Renal cortical epithelial cell (primary cell): ENCODE data around the gene TBC1D19. TPM values are rescaled to one million over a fixed set of nuclear protein-coding genes. Genes with fewer than 3 reads are reported as not detected.
"Not testable (repeated sequence)": the region's sequence is repeated elsewhere in the genome, so short reads cannot be mapped to it uniquely, and the experiment has no call there.

Experiments used
- DNase-seq: peaks from one replicate; pipeline ENCODE4 v3.0.0-alpha.2; 2011; ENCODE audit warnings: low read depth
- total RNA-seq: library from RNA; depleted of rRNA; stranded (reverse); fragments of >200 nt; gene quantifications from 2 replicates; pipeline ENCODE4 v1.2.3, GENCODE V29; 2014

The TBC1D19 gene
- total RNA-seq, 1 donor from 2014 or later: 75.4 TPM

DNA sequence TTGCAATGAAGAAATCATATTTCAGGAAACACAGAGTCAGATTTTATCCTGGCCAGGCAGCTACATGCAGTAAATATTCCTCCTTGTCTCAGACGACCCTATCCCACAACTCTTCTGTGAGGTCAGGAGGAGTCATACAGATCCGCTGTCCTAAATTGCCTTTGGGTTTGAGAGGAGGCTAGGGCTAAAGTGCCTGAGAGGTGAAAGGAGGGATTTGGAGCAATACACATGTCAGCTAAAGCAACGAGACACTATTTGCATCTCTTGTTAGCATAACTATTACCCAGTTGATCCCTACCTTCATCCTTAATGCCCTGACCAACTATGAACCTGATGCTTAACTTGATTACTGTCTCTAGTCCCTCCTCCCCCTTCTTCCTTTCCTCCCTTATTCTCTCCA is 98.6 kb downstream of the TBC1D19 start:
- DNase-seq: no peak

GRCh38 chr4:26685250-26685649 is 101.4 kb downstream of the TBC1D19 start:
- no peak for DNase-seq

DNA sequence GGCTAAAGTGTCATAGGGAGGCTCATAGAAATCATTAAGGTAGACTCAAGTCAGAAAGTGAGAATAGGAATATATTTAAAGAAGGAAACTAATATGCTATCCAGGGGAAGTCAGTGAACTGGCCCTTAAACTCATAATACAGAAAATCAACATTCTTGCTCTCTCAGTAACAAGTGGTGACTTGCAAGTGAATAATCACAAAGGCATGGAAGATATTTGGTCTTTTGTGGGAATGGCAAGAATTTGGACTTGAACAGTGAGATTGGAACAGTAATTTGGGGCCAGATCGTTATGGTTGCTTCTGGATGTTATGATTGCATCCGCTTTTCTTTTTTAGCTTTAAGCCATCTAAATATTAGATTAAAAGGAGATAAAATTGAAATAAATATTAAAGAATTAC is 103.8 kb downstream of the TBC1D19 start:
- peak; percentile 84 for DNase-seq

DNA sequence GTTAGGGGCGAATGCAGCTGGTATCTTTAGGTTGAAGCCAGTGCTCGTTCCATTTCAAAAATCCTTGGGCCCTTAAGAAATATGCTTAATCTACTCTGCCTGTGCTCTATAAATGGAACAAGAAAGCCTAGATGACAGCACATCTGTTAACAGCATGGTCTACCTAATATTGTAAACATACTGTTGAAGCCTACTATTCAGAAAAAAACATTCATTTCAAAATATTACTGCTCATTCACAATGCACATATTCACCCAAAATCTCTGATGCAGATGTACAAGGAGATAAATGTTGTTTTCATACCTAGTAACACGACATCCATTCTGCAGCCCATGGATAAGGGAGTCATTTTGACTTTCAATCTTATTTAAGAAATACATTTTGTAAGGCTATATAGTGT is 106.6 kb downstream of the TBC1D19 start:
- no peak for DNase-seq

DNA sequence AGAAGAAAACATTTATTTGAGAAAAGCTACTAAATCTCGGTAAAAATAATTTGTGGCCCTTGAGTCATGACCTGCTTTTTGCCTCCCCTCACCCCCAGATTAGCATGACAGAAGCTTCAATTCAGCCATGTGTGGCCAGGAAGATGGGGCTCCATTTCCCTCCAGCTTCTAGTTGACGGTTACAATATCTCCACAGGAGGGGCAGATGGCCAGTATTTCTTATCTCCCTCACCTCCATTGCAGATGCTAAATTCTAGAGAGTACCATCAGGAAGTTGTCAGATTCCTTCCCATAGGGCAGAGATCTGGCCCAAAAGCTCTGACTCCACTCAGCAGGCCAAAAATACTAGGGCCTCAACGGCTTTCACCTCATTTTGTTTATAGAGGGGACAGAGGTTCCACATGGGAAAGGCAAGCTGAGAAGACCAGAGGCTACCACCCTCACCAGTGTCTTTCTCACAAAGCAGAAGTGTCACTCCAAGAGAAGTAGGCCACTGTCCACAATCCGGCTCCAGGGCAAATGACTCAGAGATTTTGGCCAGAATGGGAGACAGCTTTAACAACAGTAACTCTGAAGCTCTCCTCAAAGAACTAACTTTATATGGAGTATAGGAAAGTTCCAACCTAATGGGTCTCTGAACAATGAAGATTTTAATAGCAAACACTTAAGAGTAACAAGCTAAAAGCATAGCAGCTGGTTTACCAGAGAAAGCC is 108.3 kb downstream of the TBC1D19 start:
- no peak for DNase-seq

GRCh38 chr4:26694131-26694530 is 110.2 kb downstream of the TBC1D19 start:
- not testable (repeated sequence) for DNase-seq

DNA sequence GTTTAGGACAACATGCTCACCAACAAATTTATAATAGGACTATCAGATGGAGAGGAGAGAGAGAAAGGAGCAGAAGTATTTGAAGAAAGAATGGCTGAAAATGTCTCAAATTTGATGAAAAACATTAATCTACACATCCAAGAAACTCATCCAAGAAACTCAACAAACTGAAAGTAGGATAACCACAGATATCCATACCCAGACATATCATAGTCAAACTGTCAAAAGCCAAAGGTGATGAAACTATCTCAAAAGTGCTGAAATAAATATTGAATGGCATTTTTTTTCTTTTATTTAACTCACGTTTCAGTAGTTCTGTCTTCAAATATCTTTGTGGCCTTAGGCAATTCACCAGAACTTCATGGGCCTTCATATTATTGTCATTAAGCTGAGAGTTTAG is 116.2 kb downstream of the TBC1D19 start:
- no peak for DNase-seq

GRCh38 chr4:26701095-26701494 is 117.2 kb downstream of the TBC1D19 start:
- DNase-seq: no peak

DNA sequence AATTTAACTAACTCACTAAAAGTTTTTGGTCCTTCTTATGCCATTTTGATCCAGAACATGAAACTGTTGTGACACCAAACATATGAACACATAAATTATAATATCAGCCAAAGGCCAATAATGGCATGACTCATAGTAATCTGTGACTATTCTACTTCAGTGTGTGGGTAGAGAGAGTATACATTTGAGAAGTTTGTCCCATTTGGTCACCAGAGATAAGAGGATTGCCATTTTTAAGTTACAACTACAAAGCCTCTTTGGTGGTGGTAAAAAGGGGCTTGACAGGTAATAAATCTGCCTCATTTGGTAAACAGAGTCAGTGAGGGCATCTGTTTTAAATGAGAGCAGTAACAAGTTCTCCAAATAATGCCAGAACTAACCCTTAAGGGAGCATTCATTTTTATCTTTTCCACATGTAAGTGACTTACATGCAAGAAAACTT is 117.9 kb downstream of the TBC1D19 start:
- peak; percentile 9 for DNase-seq

DNA sequence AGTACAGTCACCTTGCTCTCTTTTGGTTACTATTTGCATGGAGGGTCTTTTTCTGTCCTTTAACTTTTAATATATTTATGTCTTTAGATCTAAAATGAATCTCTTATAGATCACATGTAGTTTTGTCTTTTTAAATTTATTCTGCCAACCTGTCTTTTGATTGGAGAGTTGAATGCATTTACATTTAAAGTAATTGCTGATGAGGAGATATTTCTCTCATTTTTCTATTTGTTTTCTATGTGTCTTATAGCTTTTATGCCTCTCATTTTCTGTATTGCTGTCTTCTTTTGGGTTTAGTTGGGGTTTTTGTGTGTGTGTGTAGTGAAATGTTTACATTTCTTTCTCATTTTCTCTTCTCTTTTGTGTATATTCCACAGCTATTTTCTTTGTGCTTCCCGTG is 123.5 kb downstream of the TBC1D19 start:
- no peak for DNase-seq

- no peak for DNase-seq
Observed at GRCh38 chr4:26709246-26709645, 125.4 kb downstream of the TBC1D19 start.

GRCh38 chr4:26713563-26714151 is 129.8 kb downstream of the TBC1D19 start:
- no peak for DNase-seq

- DNase-seq: no peak
Observed at GRCh38 chr4:26715636-26716242, 131.9 kb downstream of the TBC1D19 start.

DNA sequence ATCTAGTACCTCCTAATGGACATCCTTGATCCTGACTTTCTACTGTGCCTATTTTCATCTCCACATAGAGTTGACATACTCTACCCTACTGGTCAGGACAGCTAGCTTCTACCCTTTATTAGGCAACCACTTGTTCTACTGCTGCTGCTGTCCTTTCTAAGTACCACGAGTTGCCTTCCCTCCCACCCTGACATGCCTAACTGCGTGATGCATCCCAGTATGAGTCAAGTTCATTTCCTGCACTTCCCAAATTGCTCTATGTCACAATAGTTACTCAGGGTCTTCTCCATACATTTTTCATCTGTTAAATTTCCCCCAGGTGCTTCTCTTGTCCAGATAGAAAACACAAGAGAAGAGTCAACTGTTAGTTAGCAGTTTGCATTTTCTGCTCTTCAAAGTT is 133.4 kb downstream of the TBC1D19 start:
- peak; percentile 27 for DNase-seq

GRCh38 chr4:26719954-26720552 is 136.2 kb downstream of the TBC1D19 start:
- peak; percentile 56 for DNase-seq

- DNase-seq: no peak
Observed at GRCh38 chr4:26721685-26722084, 137.8 kb downstream of the TBC1D19 start.

DNA sequence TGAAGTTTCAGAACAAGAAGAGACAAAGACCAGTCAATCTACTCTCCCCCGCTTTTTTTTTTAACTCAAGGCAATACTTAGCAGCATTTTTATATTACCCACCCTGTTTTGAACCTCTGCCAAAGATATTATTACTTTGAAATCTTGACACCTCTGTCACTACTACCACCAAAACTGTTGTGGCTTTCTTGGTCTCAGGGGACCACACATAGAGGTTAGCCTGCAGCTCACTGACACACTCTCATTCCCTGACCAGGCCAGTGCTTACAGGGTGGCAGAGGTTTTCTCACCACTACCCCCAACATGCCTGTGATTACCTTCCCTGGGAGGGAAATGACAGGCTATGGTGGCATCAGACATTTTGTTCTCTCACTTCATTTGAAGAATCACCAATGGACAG is 139.3 kb downstream of the TBC1D19 start:
- DNase-seq: no peak

GRCh38 chr4:26724534-26724933 is 140.7 kb downstream of the TBC1D19 start:
- DNase-seq: no peak

- DNase-seq: no peak
Observed at GRCh38 chr4:26726655-26727387, 142.9 kb downstream of the TBC1D19 start.

GRCh38 chr4:26727844-26728243 is 144.0 kb downstream of the TBC1D19 start:
- DNase-seq: peak; percentile 50

- DNase-seq: no peak
Observed at GRCh38 chr4:26729027-26729426, 145.1 kb downstream of the TBC1D19 start.

GRCh38 chr4:26729547-26729946 is 145.7 kb downstream of the TBC1D19 start:
- DNase-seq: no peak
